LNCaP clone FGC (cell line): ENCODE data around the gene UBE2Z.
A peak's percentile ranks its signal among the peaks of the same experiment; 100 is the strongest.
"Not testable (repeated sequence)": the region's sequence is repeated elsewhere in the genome, so short reads cannot be mapped to it uniquely, and the experiment has no call there.

Experiments
- DNase-seq: peaks from one replicate; pipeline ENCODE4 v3.0.0-alpha.2; 2011; ENCODE audit warnings: low read depth
- H3K4me3 ChIP-seq: 2 replicates; pipeline ENCODE4 v1.5.1; 2011; ENCODE audit warnings: mild to moderate bottlenecking, low read depth, low read length, control low read depth
- CTCF ChIP-seq: IDR thresholded peaks from 2 replicates; pipeline ENCODE4 v1.5.1; 2012; ENCODE audit warnings: mild to moderate bottlenecking; ENCODE audit not compliant: control insufficient read depth, insufficient read depth; ENCODE audit errors: extremely low read depth

The UBE2Z gene

GRCh38 chr17:48930435-48930873, 22.2 kb downstream of the UBE2Z start:
- TF ChIP-seq CTCF = no peak
- no peak for DNase-seq
- H3K4me3 ChIP-seq = no peak overlapping the region

GRCh38 chr17:48933035-48933434, 24.8 kb downstream of the UBE2Z start:
- no peak for TF ChIP-seq CTCF
- H3K4me3 ChIP-seq = no peak overlapping the region
- no peak for DNase-seq

- peak within 1 kb of the TSS; percentile 99 for H3K4me3 ChIP-seq
- DNase-seq = peak; percentile 67
- TF ChIP-seq CTCF = no peak
These were observed 36.5 kb downstream of the UBE2Z start, which contains the start of gene SNF8 for GRCh38 chr17:48944515-48945260. TSS of gene SNF8 (minus strand) at chr17:48944842. CDS start at chr17:48944734, 108 bp downstream.

GRCh38 chr17:48945261-48945651, 37.0 kb downstream of the UBE2Z start:
- peak overlapping the region; percentile 99 for H3K4me3 ChIP-seq
- not testable (repeated sequence) for DNase-seq

- no peak for TF ChIP-seq CTCF
- no peak for DNase-seq
- no peak overlapping the region for H3K4me3 ChIP-seq
These were observed 43.4 kb downstream of the UBE2Z start for GRCh38 chr17:48951572-48951971.

- TF ChIP-seq CTCF = no peak
- no peak for DNase-seq
- no peak overlapping the region for H3K4me3 ChIP-seq
These were observed 44.7 kb downstream of the UBE2Z start for GRCh38 chr17:48952904-48953303.

- H3K4me3 ChIP-seq = no peak overlapping the region
- peak; percentile 27 for DNase-seq
- peak; percentile 39; the same call in 1 of the 2 replicates for TF ChIP-seq CTCF
These were observed 46.1 kb downstream of the UBE2Z start for GRCh38 chr17:48954300-48954755.
